ENCODE measurements around the gene MAP2K3.
"Not testable (repeated sequence)": the region's sequence is repeated elsewhere in the genome, so short reads cannot be mapped to it uniquely, and the experiment has no call there.

The MAP2K3 gene

DNA sequence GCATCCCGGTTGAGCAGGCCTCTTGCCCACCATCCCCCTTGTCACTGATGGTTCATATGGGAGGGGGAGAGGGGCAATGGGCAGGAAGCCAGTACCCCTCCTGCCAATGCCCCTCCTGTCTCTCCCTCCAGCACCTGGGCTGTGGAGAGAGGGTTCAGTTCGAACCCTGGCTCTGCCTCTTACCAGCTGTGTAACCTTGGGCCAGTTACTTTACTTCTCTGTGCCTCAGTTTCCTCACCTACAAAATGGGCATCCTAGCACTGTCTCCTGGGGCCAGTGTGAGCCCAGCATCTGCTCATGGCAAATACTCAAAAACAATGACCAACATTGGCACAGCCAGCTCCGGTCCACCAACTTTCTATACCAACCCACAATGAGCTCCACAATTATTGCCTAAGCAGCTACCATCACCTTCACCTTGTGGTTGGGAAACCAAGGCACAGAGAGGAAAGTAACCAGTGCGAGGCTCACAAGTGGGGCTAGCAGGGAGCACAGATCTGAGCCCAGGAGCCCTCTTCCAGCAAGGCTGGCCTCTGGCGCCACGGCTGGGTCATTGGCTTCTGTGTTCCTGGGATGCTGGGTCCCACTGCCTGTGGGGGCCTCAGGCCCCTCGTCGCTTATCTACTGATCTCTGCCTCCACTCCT is 53.6 kb downstream of the MAP2K3 start:
- WGBS, result 77% methylated on average over 6 of the region's 8 CpGs
- H3K23ac ChIP-seq (ENCODE audit: low read length in 2 of 2); H4K8ac ChIP-seq (ENCODE audit: low read length); H3K36me3 ChIP-seq (ENCODE audit: control insufficient read depth in 1 of 2, insufficient read depth in 2 of 2, low read depth in 1 of 2, low read length in 2 of 2); H2BK12ac ChIP-seq (ENCODE audit: low read length in 2 of 2); H3K18ac ChIP-seq (ENCODE audit: low read depth in 1 of 2, low read length in 2 of 2); H3K79me1 ChIP-seq (replicated peaks; ENCODE audit: low read length, poor library complexity, severe bottlenecking); DNase-seq; H3K4me2 ChIP-seq (ENCODE audit: low read length, poor library complexity, severe bottlenecking); H3K27ac ChIP-seq (ENCODE audit: low read length, poor library complexity, severe bottlenecking); H3K4ac ChIP-seq (ENCODE audit: low read depth in 1 of 2, low read length in 2 of 2); H2AFZ ChIP-seq (ENCODE audit: low read depth, low read length); H3K27me3 ChIP-seq (ENCODE audit: control insufficient read depth in 1 of 2, insufficient read depth in 1 of 2, low read length in 2 of 2); H3K9ac ChIP-seq (ENCODE audit: low read length); H2AK5ac ChIP-seq (ENCODE audit: low read length, severe bottlenecking); H3K4me3 ChIP-seq (ENCODE audit: insufficient read depth in 1 of 2, low read depth in 1 of 2, low read length in 2 of 2); H2BK120ac ChIP-seq (ENCODE audit: low read depth, low read length); H3K4me1 ChIP-seq (ENCODE audit: control insufficient read depth, insufficient read depth, low read depth, low read length); H2BK15ac ChIP-seq (ENCODE audit: low read depth, poor library complexity, severe bottlenecking); H4K91ac ChIP-seq (ENCODE audit: low read length); H2BK5ac ChIP-seq (ENCODE audit: low read depth, low read length, poor library complexity, severe bottlenecking); H3K14ac ChIP-seq (ENCODE audit: low read length in 2 of 2); H3K9me3 ChIP-seq (ENCODE audit: control insufficient read depth, low read length): not testable (repeated sequence)

DNA sequence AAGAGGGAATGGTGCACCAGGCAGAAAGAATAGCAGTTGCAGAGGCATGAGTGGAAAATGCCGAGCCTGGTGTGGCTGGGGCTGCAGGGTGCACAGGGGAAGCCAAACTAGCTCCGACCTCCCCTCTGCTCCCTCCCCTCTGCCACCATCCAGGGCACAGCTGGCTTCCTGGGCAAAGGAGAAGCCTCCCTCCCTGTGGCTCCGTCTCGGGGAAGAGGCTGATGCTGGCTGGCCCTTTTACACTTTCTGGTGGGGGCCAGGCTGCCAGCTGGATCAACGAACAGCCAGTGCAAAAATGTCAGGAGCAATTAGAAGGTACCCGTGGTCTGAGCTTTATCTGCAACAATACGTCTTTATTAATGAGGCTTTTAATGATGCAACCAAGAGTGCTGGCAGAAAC is 54.5 kb downstream of the MAP2K3 start:
- Histone ChIP-seq H2BK120ac (ENCODE audit: low read depth, low read length) (no peak overlapping the region), H3K14ac (ENCODE audit: low read length in 2 of 2) (no peak overlapping the region), H3K9ac (ENCODE audit: low read length) (no peak overlapping the region), H4K91ac (ENCODE audit: low read length) (no peak overlapping the region), H2AFZ (ENCODE audit: low read depth, low read length) (no peak overlapping the region), H3K27ac (ENCODE audit: low read length, poor library complexity, severe bottlenecking) (no peak overlapping the region), H2BK15ac (ENCODE audit: low read depth, poor library complexity, severe bottlenecking) (no peak overlapping the region), H3K23ac (ENCODE audit: low read length in 2 of 2) (no peak overlapping the region), H3K4me1 (ENCODE audit: control insufficient read depth, insufficient read depth, low read depth, low read length) (no peaks in the 10 kb centered on the region), H3K9me3 (ENCODE audit: control insufficient read depth, low read length) (no peaks in the 10 kb centered on the region), H3K4me3 (ENCODE audit: insufficient read depth in 1 of 2, low read depth in 1 of 2, low read length in 2 of 2) (no peak overlapping the region), H2BK12ac (ENCODE audit: low read length in 2 of 2) (no peak overlapping the region), H3K36me3 (ENCODE audit: control insufficient read depth in 1 of 2, insufficient read depth in 2 of 2, low read depth in 1 of 2, low read length in 2 of 2) (no peaks in the 10 kb centered on the region), H3K4ac (ENCODE audit: low read depth in 1 of 2, low read length in 2 of 2) (no peak overlapping the region), H3K27me3 (ENCODE audit: control insufficient read depth in 1 of 2, insufficient read depth in 1 of 2, low read length in 2 of 2) (peaks cover 0 to 5% of the 10 kb centered on the region in 2 experiments), H3K18ac (ENCODE audit: low read depth in 1 of 2, low read length in 2 of 2) (no peak overlapping the region), H3K4me2 (ENCODE audit: low read length, poor library complexity, severe bottlenecking) (no peak overlapping the region), H2AK5ac (ENCODE audit: low read length, severe bottlenecking) (no peak overlapping the region), H2BK5ac (ENCODE audit: low read depth, low read length, poor library complexity, severe bottlenecking) (no peak overlapping the region), H3K79me1 (replicated peaks; ENCODE audit: low read length, poor library complexity, severe bottlenecking) (no peaks in the 10 kb centered on the region), H4K8ac (ENCODE audit: low read length) (no peak overlapping the region)
- no peak for DNase-seq
- 71% methylated on average over 7 of the region's 7 CpGs for WGBS

DNA sequence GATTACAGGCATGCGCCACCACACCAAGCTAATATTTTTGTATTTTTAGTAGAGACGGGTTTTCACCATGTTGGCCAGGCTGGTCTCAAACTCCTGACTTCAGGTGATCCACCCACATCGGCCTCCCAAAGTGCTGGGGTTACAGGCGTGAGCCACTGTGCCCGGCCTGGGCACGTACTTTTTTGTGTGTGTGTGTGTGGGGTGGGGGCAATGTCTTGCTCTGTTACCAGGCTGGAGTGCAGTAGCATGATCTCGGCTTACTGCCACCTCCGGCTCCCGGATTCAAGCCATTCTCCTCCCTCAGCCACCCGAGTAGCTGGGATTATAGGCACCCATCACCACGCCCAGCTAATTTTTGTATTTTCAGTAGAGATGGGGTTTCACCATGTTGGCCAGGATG is 55.1 kb downstream of the MAP2K3 start:
- not testable (repeated sequence) for H2BK12ac ChIP-seq (ENCODE audit: low read length in 2 of 2); H2BK120ac ChIP-seq (ENCODE audit: low read depth, low read length); H2BK15ac ChIP-seq (ENCODE audit: low read depth, poor library complexity, severe bottlenecking); H3K4me1 ChIP-seq (ENCODE audit: control insufficient read depth, insufficient read depth, low read depth, low read length); H3K27ac ChIP-seq (ENCODE audit: low read length, poor library complexity, severe bottlenecking); H3K23ac ChIP-seq (ENCODE audit: low read length in 2 of 2); H3K36me3 ChIP-seq (ENCODE audit: control insufficient read depth in 1 of 2, insufficient read depth in 2 of 2, low read depth in 1 of 2, low read length in 2 of 2); H4K91ac ChIP-seq (ENCODE audit: low read length); H3K4me3 ChIP-seq (ENCODE audit: insufficient read depth in 1 of 2, low read depth in 1 of 2, low read length in 2 of 2); H2BK5ac ChIP-seq (ENCODE audit: low read depth, low read length, poor library complexity, severe bottlenecking); H3K27me3 ChIP-seq (ENCODE audit: control insufficient read depth in 1 of 2, insufficient read depth in 1 of 2, low read length in 2 of 2); H3K14ac ChIP-seq (ENCODE audit: low read length in 2 of 2); H3K4me2 ChIP-seq (ENCODE audit: low read length, poor library complexity, severe bottlenecking); H2AK5ac ChIP-seq (ENCODE audit: low read length, severe bottlenecking); H3K4ac ChIP-seq (ENCODE audit: low read depth in 1 of 2, low read length in 2 of 2); H3K79me1 ChIP-seq (replicated peaks; ENCODE audit: low read length, poor library complexity, severe bottlenecking); H4K8ac ChIP-seq (ENCODE audit: low read length); H2AFZ ChIP-seq (ENCODE audit: low read depth, low read length); H3K18ac ChIP-seq (ENCODE audit: low read depth in 1 of 2, low read length in 2 of 2); DNase-seq; H3K9me3 ChIP-seq (ENCODE audit: control insufficient read depth, low read length); H3K9ac ChIP-seq (ENCODE audit: low read length)
- WGBS, result 93% methylated on average over 8 of the region's 11 CpGs

DNA sequence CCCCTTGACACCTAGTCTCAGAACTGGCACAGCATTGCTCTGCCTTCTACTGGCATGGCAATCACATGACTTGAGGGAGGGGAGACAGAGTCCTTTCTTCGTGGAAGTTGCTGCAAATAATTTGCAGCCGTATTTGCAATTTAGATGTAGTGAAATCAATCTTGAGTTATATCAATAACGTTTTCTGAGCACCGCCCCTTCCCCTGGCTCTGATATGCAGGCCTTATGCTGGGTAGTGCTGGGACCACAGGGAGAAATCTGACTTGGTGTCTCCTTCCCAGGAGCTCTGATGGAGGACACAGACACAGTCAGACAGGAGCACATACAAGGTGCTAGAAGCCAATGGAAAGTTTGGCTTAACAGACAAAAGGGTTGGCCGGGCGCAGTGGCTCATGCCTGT is 55.9 kb downstream of the MAP2K3 start:
- H3K18ac ChIP-seq (ENCODE audit: low read depth in 1 of 2, low read length in 2 of 2); H3K9ac ChIP-seq (ENCODE audit: low read length): not testable (repeated sequence)

More for the DNA sequence above, 55.9 kb downstream of the MAP2K3 start:
- H3K79me1 ChIP-seq (replicated peaks; ENCODE audit: low read length, poor library complexity, severe bottlenecking); H3K27me3 ChIP-seq (ENCODE audit: control insufficient read depth in 1 of 2, insufficient read depth in 1 of 2, low read length in 2 of 2); H3K27ac ChIP-seq (ENCODE audit: low read length, poor library complexity, severe bottlenecking); H3K4ac ChIP-seq (ENCODE audit: low read depth in 1 of 2, low read length in 2 of 2); H2AFZ ChIP-seq (ENCODE audit: low read depth, low read length); H3K14ac ChIP-seq (ENCODE audit: low read length in 2 of 2); H4K91ac ChIP-seq (ENCODE audit: low read length); H3K23ac ChIP-seq (ENCODE audit: low read length in 2 of 2); H3K36me3 ChIP-seq (ENCODE audit: control insufficient read depth in 1 of 2, insufficient read depth in 2 of 2, low read depth in 1 of 2, low read length in 2 of 2); H4K8ac ChIP-seq (ENCODE audit: low read length); H3K4me2 ChIP-seq (ENCODE audit: low read length, poor library complexity, severe bottlenecking); H2AK5ac ChIP-seq (ENCODE audit: low read length, severe bottlenecking); H3K9me3 ChIP-seq (ENCODE audit: control insufficient read depth, low read length); H2BK12ac ChIP-seq (ENCODE audit: low read length in 2 of 2); H3K4me3 ChIP-seq (ENCODE audit: insufficient read depth in 1 of 2, low read depth in 1 of 2, low read length in 2 of 2); H2BK5ac ChIP-seq (ENCODE audit: low read depth, low read length, poor library complexity, severe bottlenecking); H3K4me1 ChIP-seq (ENCODE audit: control insufficient read depth, insufficient read depth, low read depth, low read length); H2BK120ac ChIP-seq (ENCODE audit: low read depth, low read length); DNase-seq; H2BK15ac ChIP-seq (ENCODE audit: low read depth, poor library complexity, severe bottlenecking): not testable (repeated sequence)
- WGBS, result 87% methylated on average over 6 of the region's 6 CpGs
